Panc1 (cell line): Measurements from ENCODE around the gene IFNG-AS1.

Source experiments
- POLR2AphosphoS5 ChIP-seq: IDR thresholded peaks from 2 replicates; pipeline ENCODE4 v1.6.1; 2012; ENCODE audit warnings: mild to moderate bottlenecking, low read depth, low read length, moderate library complexity
- TF ChIP-seq, protein P1 (sequence below): fragments of 450-650 bp; IDR thresholded peaks from 2 replicates; pipeline ENCODE4 v1.5.1; 2017; ENCODE audit warnings: mild to moderate bottlenecking
- TF ChIP-seq, protein P2 (sequence below), 2 experiments: IDR thresholded peaks; 2 replicates each; pipeline ENCODE4 v1.6.1; 2011 to 2012; ENCODE audit warnings: low read depth in 2 of 2, control low read depth in 1 of 2, low read length in 1 of 2, mild to moderate bottlenecking in 1 of 2, moderate library complexity in 1 of 2; ENCODE audit not compliant: insufficient read depth in 1 of 2

DNA sequence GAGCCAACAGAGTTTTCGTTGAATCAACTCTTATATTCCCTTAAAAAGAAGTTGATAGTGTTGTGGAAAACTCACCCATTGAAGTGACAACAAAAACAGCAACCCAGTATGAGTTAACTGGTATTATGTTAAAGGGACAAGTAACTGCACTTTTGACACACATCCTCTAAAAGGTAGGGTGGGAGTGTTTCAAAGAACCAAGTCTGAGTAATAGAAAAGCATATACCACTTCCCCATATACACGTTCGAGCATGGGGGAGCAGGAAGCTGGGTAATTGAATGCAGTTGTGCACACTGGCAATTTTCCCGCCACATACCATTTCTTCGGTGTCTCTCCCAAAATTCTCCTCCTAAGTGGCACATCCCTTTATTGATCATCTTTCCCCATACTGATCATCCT lies 31.5 kb downstream of the IFNG-AS1 start:
- TF ChIP-seq, protein P1, sequence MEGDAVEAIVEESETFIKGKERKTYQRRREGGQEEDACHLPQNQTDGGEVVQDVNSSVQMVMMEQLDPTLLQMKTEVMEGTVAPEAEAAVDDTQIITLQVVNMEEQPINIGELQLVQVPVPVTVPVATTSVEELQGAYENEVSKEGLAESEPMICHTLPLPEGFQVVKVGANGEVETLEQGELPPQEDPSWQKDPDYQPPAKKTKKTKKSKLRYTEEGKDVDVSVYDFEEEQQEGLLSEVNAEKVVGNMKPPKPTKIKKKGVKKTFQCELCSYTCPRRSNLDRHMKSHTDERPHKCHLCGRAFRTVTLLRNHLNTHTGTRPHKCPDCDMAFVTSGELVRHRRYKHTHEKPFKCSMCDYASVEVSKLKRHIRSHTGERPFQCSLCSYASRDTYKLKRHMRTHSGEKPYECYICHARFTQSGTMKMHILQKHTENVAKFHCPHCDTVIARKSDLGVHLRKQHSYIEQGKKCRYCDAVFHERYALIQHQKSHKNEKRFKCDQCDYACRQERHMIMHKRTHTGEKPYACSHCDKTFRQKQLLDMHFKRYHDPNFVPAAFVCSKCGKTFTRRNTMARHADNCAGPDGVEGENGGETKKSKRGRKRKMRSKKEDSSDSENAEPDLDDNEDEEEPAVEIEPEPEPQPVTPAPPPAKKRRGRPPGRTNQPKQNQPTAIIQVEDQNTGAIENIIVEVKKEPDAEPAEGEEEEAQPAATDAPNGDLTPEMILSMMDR = no peak
- TF ChIP-seq, protein P2, sequence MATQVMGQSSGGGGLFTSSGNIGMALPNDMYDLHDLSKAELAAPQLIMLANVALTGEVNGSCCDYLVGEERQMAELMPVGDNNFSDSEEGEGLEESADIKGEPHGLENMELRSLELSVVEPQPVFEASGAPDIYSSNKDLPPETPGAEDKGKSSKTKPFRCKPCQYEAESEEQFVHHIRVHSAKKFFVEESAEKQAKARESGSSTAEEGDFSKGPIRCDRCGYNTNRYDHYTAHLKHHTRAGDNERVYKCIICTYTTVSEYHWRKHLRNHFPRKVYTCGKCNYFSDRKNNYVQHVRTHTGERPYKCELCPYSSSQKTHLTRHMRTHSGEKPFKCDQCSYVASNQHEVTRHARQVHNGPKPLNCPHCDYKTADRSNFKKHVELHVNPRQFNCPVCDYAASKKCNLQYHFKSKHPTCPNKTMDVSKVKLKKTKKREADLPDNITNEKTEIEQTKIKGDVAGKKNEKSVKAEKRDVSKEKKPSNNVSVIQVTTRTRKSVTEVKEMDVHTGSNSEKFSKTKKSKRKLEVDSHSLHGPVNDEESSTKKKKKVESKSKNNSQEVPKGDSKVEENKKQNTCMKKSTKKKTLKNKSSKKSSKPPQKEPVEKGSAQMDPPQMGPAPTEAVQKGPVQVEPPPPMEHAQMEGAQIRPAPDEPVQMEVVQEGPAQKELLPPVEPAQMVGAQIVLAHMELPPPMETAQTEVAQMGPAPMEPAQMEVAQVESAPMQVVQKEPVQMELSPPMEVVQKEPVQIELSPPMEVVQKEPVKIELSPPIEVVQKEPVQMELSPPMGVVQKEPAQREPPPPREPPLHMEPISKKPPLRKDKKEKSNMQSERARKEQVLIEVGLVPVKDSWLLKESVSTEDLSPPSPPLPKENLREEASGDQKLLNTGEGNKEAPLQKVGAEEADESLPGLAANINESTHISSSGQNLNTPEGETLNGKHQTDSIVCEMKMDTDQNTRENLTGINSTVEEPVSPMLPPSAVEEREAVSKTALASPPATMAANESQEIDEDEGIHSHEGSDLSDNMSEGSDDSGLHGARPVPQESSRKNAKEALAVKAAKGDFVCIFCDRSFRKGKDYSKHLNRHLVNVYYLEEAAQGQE (IDR thresholded peaks at IDR 0.05; ENCODE audit: insufficient read depth in 1 of 2, low read depth in 2 of 2, low read length in 1 of 2) = no peak
- TF ChIP-seq POLR2AphosphoS5 = no peak
